PC-3 (cell line): ENCODE results near the gene TMTC2. TPM values are rescaled to one million over a fixed set of nuclear protein-coding genes. Genes with fewer than 3 reads are reported as not detected.

Experiments used
- ATAC-seq: fragments of 200-7000 bp; cut with Tn5 transposase; 2 replicates; pipeline ENCODE4 v1.9.1; 2020; ENCODE audit warnings: mild to moderate bottlenecking, moderate library complexity
- BruUV-seq: library from RNA; stranded (reverse); fragments of 400-500 nt; replicated peaks from 2 replicates; lab custom pipeline; 2021; lab: Mats Ljungman, UMichigan
- CTCF ChIA-PET: fragments of 300-600 bp; sonication (Branson Sonifier 250); formaldehyde crosslinking; loops from one replicate; lab custom pipeline; 2022; ENCODE audit warnings: antibody characterized with exemption; lab: Charles Lee
- POLR2A ChIA-PET: fragments of 300-600 bp; sonication (Branson Sonifier 250); formaldehyde crosslinking; loops from one replicate; lab custom pipeline; 2022; ENCODE audit warnings: antibody characterized with exemption; ENCODE audit not compliant: unreplicated experiment; lab: Charles Lee
- DNase-seq: peaks from one replicate; pipeline ENCODE4 v3.0.0-alpha.2; 2015
- H2AFZ ChIP-seq: fragments of 300-600 bp; sonication (generic); 2 replicates; pipeline ENCODE4 v1.6.0; 2016; ENCODE audit warnings: antibody characterized with exemption, low read length
- H3F3A ChIP-seq: fragments of 300-600 bp; sonication (generic); one replicate; pipeline ENCODE4 v1.6.0; 2017; ENCODE audit warnings: antibody characterized with exemption, low read length, control low read depth, mild to moderate bottlenecking; ENCODE audit not compliant: unreplicated experiment
- H3K27ac ChIP-seq: fragments of 300-600 bp; sonication (generic); 2 replicates; pipeline ENCODE4 v1.5.1; 2016; ENCODE audit warnings: mild to moderate bottlenecking, low read length
- H3K27me3 ChIP-seq: fragments of 300-600 bp; sonication (generic); 2 replicates; pipeline ENCODE4 v1.6.1; 2016; ENCODE audit warnings: low read length, mixed read lengths
- H3K36me3 ChIP-seq: fragments of 300-600 bp; sonication (generic); 2 replicates; pipeline ENCODE4 v1.6.1; 2016; ENCODE audit warnings: low read depth, mixed run types, low read length, mixed read lengths
- H3K4me1 ChIP-seq: fragments of 300-600 bp; sonication (generic); 2 replicates; pipeline ENCODE4 v1.5.1; 2016; ENCODE audit warnings: low read length; ENCODE audit not compliant: insufficient read depth
- H3K4me2 ChIP-seq: fragments of 300-600 bp; sonication (generic); 2 replicates; pipeline ENCODE4 v1.6.0; 2016; ENCODE audit warnings: low read length
- H3K4me3 ChIP-seq: fragments of 300-600 bp; sonication (generic); 2 replicates; pipeline ENCODE4 v1.5.1; 2016; ENCODE audit warnings: mild to moderate bottlenecking, low read length, mixed read lengths
- H3K79me2 ChIP-seq: fragments of 300-600 bp; sonication (generic); 2 replicates; pipeline ENCODE4 v1.6.1; 2017; ENCODE audit warnings: low read length, mixed read lengths
- H3K9ac ChIP-seq: fragments of 300-600 bp; sonication (generic); 2 replicates; pipeline ENCODE4 v1.6.0; 2016; ENCODE audit warnings: mild to moderate bottlenecking, low read length
- H3K9me2 ChIP-seq: fragments of 300-600 bp; sonication (generic); replicated peaks from 2 replicates; pipeline ENCODE4 v1.6.1; 2016; ENCODE audit warnings: mixed run types, low read length, mixed read lengths
- H3K9me3 ChIP-seq: fragments of 300-600 bp; sonication (generic); 2 replicates; pipeline ENCODE4 v1.6.1; 2016; ENCODE audit warnings: low read length, mixed read lengths
- H4K20me1 ChIP-seq: fragments of 300-600 bp; sonication (generic); 2 replicates; pipeline ENCODE4 v1.6.1; 2016; ENCODE audit warnings: low read length, mixed read lengths
- CTCF ChIP-seq: fragments of 300-600 bp; sonication (generic); conservative IDR thresholded peaks from 2 replicates; pipeline ENCODE4 v1.5.1; 2017; ENCODE audit warnings: antibody characterized with exemption, low read depth, mild to moderate bottlenecking, low read length
- EZH2 ChIP-seq: fragments of 300-600 bp; sonication (generic); IDR thresholded peaks from one replicate; pipeline ENCODE4 v1.6.1; 2017; ENCODE audit warnings: antibody characterized with exemption, mild to moderate bottlenecking, low read length; ENCODE audit not compliant: unreplicated experiment
- EZH2phosphoT487 ChIP-seq: fragments of 300-600 bp; sonication (generic); IDR thresholded peaks from 2 replicates; pipeline ENCODE4 v1.6.1; 2018; ENCODE audit warnings: mild to moderate bottlenecking, antibody characterized with exemption, low read length, borderline replicate concordance
- intact Hi-C: fragments of 100-400 bp; cut with micrococcal nuclease; formaldehyde crosslinking; loops from 2 replicates; pipeline ENCODE4 v1.9.0; 2023
- total RNA-seq: library from RNA; depleted of rRNA; stranded (reverse); fragments of >200 nt; gene quantifications from 2 replicates; pipeline ENCODE4 v1.2.3, GENCODE V29; 2014

The TMTC2 gene
- total RNA-seq, 1 experiment from 2014 or later, result 10.7 TPM

GRCh38 chr12:82923935-82924334 lies 237.2 kb downstream of the TMTC2 start:
- intact Hi-C loops, result no loop called here
- Histone ChIP-seq H3K4me3 (no peak overlapping the region), H3K9me2 (no peaks in the 10 kb centered on the region), H4K20me1 (no peaks in the 10 kb centered on the region), H3K4me1 (no peaks in the 10 kb centered on the region), H3K27ac (no peak overlapping the region), H3K79me2 (no peaks in the 10 kb centered on the region), H3K4me2 (no peak overlapping the region), H2AFZ (no peak overlapping the region), H3K36me3 (no peaks in the 10 kb centered on the region), H3F3A (no peaks in the 10 kb centered on the region), H3K9ac (no peak overlapping the region), H3K27me3 (no peaks in the 10 kb centered on the region), H3K9me3 (no peaks in the 10 kb centered on the region)
- BruUV-seq, result no TSS peak
- TF ChIP-seq EZH2phosphoT487 (no peak), CTCF (no peak), EZH2 (no peak)
- ATAC-seq (no peak), DNase-seq (no peak)
- CTCF ChIA-PET, result no interaction called here
- POLR2A ChIA-PET, result no interaction called here

- H3K4me3 ChIP-seq, result no peak overlapping the region
Observed at GRCh38 chr12:82926630-82927029, 239.9 kb downstream of the TMTC2 start.

More at GRCh38 chr12:82926630-82927029, 239.9 kb downstream of the TMTC2 start:
- Histone ChIP-seq H3K36me3 (no peaks in the 10 kb centered on the region), H3K9me2 (no peaks in the 10 kb centered on the region), H3K4me2 (no peak overlapping the region), H3K9ac (no peak overlapping the region), H3F3A (no peaks in the 10 kb centered on the region), H4K20me1 (no peaks in the 10 kb centered on the region), H3K4me1 (peaks cover 6% of the 10 kb centered on the region; the same call in 1 of the 2 replicates), H3K9me3 (no peaks in the 10 kb centered on the region), H3K27me3 (no peaks in the 10 kb centered on the region), H3K79me2 (no peaks in the 10 kb centered on the region), H3K27ac (no peak overlapping the region), H2AFZ (no peak overlapping the region)
- ATAC-seq, result no peak
- no peak for DNase-seq
- intact Hi-C loops, result no loop called here
- TF ChIP-seq CTCF (no peak), EZH2phosphoT487 (no peak), EZH2 (no peak)
- POLR2A ChIA-PET, result no interaction called here
- CTCF ChIA-PET, result no interaction called here
- BruUV-seq, result no TSS peak
